Nucleus accumbens (tissue), 56 donors: ENCODE data around the gene ZNF106.

Experiments used
- DNase-seq, 56 donors: peaks; one replicate each; lab custom pipeline; 2025; lab: John Stamatoyannopoulos, UW

ZNF106 gene

GRCh38 chr15:42411884-42412283, 79.1 kb downstream of the ZNF106 start:
- no peak for DNase-seq

GRCh38 chr15:42409011-42409410, 81.9 kb downstream of the ZNF106 start:
- DNase-seq: no peak

- DNase-seq: no peak
These were observed 82.8 kb downstream of the ZNF106 start for GRCh38 chr15:42408178-42408577.

GRCh38 chr15:42405863-42406482, 85.0 kb downstream of the ZNF106 start:
- peak in 15 of 56 donors; percentile 9 to 54 (median 27) for DNase-seq

GRCh38 chr15:42404461-42405235, 86.3 kb downstream of the ZNF106 start:
- peak in 54 of 56 donors; percentile 40 to 95 (median 85) for DNase-seq

- no peak for DNase-seq
These were observed 87.6 kb downstream of the ZNF106 start for GRCh38 chr15:42403389-42403788.

GRCh38 chr15:42402455-42403205, 88.3 kb downstream of the ZNF106 start:
- no peak for DNase-seq

GRCh38 chr15:42401544-42402454, 89.1 kb downstream of the ZNF106 start:
- no peak for DNase-seq

- DNase-seq: no peak
These were observed 95.1 kb downstream of the ZNF106 start for GRCh38 chr15:42395838-42396237.

GRCh38 chr15:42394106-42394505, 96.8 kb downstream of the ZNF106 start:
- DNase-seq: no peak

GRCh38 chr15:42392309-42393024, 98.5 kb downstream of the ZNF106 start:
- no peak for DNase-seq

- no peak for DNase-seq
These were observed 103.3 kb downstream of the ZNF106 start for GRCh38 chr15:42387603-42388002.

- DNase-seq: no peak
These were observed 104.8 kb downstream of the ZNF106 start for GRCh38 chr15:42385980-42386700.

- peak in 2 of 56 donors; percentile 6 to 21 for DNase-seq
These were observed 105.5 kb downstream of the ZNF106 start for GRCh38 chr15:42385206-42385979.

- no peak for DNase-seq
These were observed 106.3 kb downstream of the ZNF106 start for GRCh38 chr15:42384597-42384996.

GRCh38 chr15:42378011-42378410, 112.9 kb downstream of the ZNF106 start:
- DNase-seq: no peak

- DNase-seq: no peak
These were observed 115.0 kb downstream of the ZNF106 start for GRCh38 chr15:42375941-42376340.

GRCh38 chr15:42375252-42375651, 115.7 kb downstream of the ZNF106 start:
- DNase-seq: no peak
